ENCODE results near the gene CDC42EP1.
"Not testable (repeated sequence)": the region's sequence is repeated elsewhere in the genome, so short reads cannot be mapped to it uniquely, and the experiment has no call there.

Gene CDC42EP1

GRCh38 chr22:37559901-37560607, at the start of gene CDC42EP1:
CDC42EP1 (plus strand) TSS chr22:37560480; CDS start chr22:37566350, 5,870 bp downstream.
- no peak for DNase-seq (ENCODE audit: low read depth in 2 of 2)

GRCh38 chr22:37511395-37512104, 48.7 kb upstream of the CDC42EP1 start:
- no peak for DNase-seq (ENCODE audit: low read depth in 2 of 2)

GRCh38 chr22:37514526-37515051, 45.7 kb upstream of the CDC42EP1 start:
- no peak for DNase-seq (ENCODE audit: low read depth in 2 of 2)

- no peak for DNase-seq (ENCODE audit: low read depth in 2 of 2)
These were observed 44.4 kb upstream of the CDC42EP1 start for GRCh38 chr22:37515901-37516300.

- no peak for DNase-seq (ENCODE audit: low read depth in 2 of 2)
These were observed 43.8 kb upstream of the CDC42EP1 start for GRCh38 chr22:37516456-37516855.

- no peak for DNase-seq (ENCODE audit: low read depth in 2 of 2)
These were observed 42.3 kb upstream of the CDC42EP1 start for GRCh38 chr22:37517826-37518450.

GRCh38 chr22:37518509-37519267, 41.6 kb upstream of the CDC42EP1 start:
- DNase-seq (ENCODE audit: low read depth in 2 of 2) = no peak

GRCh38 chr22:37519268-37520195, 40.7 kb upstream of the CDC42EP1 start, which contains the start of gene CARD10:
CARD10 (minus strand) TSS chr22:37519415; CDS start chr22:37519200, 215 bp downstream.
- no peak for DNase-seq (ENCODE audit: low read depth in 2 of 2)

GRCh38 chr22:37520776-37521191, 39.5 kb upstream of the CDC42EP1 start:
- no peak for DNase-seq (ENCODE audit: low read depth in 2 of 2)

- no peak for DNase-seq (ENCODE audit: low read depth in 2 of 2)
These were observed 39.0 kb upstream of the CDC42EP1 start for GRCh38 chr22:37521236-37521739.

GRCh38 chr22:37522482-37522881, 37.8 kb upstream of the CDC42EP1 start:
- DNase-seq (ENCODE audit: low read depth in 2 of 2) = no peak

GRCh38 chr22:37525073-37525745, 35.1 kb upstream of the CDC42EP1 start:
- no peak for DNase-seq (ENCODE audit: low read depth in 2 of 2)

GRCh38 chr22:37525746-37526350, 34.4 kb upstream of the CDC42EP1 start:
- DNase-seq (ENCODE audit: low read depth in 2 of 2) = no peak

GRCh38 chr22:37526376-37526775, 33.9 kb upstream of the CDC42EP1 start:
- DNase-seq (ENCODE audit: low read depth in 2 of 2) = no peak

GRCh38 chr22:37527081-37527752, 33.1 kb upstream of the CDC42EP1 start:
- not testable (repeated sequence) for DNase-seq (ENCODE audit: low read depth in 2 of 2)

GRCh38 chr22:37527952-37528351, 32.3 kb upstream of the CDC42EP1 start:
- not testable (repeated sequence) for DNase-seq (ENCODE audit: low read depth in 2 of 2)

GRCh38 chr22:37529652-37530345, 30.5 kb upstream of the CDC42EP1 start:
- DNase-seq (ENCODE audit: low read depth in 2 of 2) = no peak

GRCh38 chr22:37533995-37534394, 26.3 kb upstream of the CDC42EP1 start:
- no peak for DNase-seq (ENCODE audit: low read depth in 2 of 2)

All from stimulated activated CD8-positive, alpha-beta memory T cell treated with anti-CD3 and anti-CD28 coated beads, Interleukin-7, amount 100 ng/mL, for 1 hour (primary cell).